ENCODE data around the gene ANAPC1. TPM values are rescaled to one million over a fixed set of nuclear protein-coding genes. Genes with fewer than 3 reads are reported as not detected.
"Not testable (repeated sequence)": the region's sequence is repeated elsewhere in the genome, so short reads cannot be mapped to it uniquely, and the experiment has no call there.

The ANAPC1 gene
- total RNA-seq, 1 donor from 2014 or later = 40.8 TPM

DNA sequence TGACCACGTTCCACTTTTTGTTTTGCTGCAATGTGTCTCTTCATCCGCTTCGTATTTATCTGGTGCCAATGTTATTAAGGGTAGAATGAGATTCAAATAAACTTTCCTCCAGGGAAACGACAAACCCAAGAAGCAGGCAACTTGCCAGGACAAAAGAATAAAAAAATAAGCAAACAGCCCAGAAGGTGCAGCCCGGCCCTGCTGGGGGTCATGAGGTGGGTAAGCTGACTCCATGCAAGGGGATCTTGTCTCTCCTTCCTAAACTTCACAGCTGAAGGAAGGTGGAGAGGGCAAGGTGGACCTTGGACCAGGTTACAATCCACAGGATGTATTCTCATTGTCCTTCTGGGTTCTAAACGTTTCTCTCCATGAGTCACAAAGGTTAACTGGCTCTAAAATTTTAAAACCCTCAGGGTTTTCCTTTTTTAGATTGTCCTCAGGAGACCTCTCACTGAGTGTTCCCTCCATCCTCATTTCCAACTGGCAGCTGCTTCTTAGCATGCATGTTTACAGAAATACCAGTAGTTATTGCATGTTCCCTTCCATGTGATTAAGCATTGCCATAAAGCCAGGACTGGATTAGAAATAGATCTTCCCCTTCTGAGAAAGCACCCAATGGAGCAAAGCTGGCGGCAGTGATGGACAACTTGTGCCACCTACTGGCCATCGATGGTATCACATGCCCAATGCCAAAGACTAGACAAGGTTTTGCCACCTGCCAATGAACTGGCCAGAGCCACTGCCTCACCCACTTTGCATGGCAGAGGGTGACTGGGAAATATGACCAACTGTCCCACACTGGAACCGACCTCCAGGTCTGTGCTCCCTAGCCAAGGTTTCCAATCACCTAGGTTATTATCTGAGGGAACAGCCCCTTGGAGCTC is 147.9 kb downstream of the ANAPC1 start:
- DNase-seq (ENCODE audit: extremely low read depth, low read depth, low spot score) = not testable (repeated sequence)

DNA sequence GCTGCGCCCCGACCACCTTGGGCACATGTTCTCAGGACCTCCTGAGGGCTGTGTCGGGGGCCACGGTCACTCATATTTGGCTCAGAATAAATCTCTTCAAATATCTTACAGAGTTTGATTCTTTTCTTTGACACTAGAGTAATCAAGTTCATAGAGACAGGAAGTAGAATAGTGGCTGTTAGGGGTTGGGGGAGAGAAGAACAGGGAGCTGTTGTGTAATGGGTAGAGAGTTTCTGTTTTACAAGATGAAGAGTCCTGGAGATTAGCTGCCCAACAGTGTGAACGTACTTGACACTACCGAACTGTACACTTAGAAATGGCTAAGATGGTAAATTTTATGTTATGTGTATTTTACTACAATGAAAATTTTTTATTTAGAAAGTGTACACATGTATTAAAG is 148.6 kb downstream of the ANAPC1 start:
- DNase-seq (ENCODE audit: extremely low read depth, low read depth, low spot score) = not testable (repeated sequence)

GRCh38 chr2:111729812-111730458 is 154.1 kb downstream of the ANAPC1 start:
- DNase-seq (ENCODE audit: extremely low read depth, low read depth, low spot score) = not testable (repeated sequence)

- DNase-seq (ENCODE audit: extremely low read depth, low read depth, low spot score) = not testable (repeated sequence)
Measured at GRCh38 chr2:111727611-111728110, 156.3 kb downstream of the ANAPC1 start.

DNA sequence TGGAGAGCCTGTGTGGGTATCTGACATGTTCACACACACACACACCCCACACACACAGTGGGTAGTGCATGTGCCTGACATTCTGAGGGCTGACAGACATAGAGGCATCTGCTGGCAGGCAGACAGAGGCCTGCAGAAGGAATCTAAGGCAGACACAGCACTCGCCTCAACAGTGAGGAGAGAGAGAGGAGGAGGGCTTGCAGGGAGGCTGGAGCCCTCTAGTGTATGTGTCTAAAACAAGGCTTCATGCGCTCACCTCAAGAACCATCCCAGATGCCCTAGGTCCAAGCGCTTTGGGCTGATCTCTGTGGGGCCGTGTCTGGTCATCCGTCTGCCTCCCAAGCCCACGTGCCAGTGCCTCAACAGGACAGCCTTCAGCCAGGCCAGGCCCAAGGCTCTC is 158.3 kb downstream of the ANAPC1 start:
- DNase-seq (ENCODE audit: extremely low read depth, low read depth, low spot score) = not testable (repeated sequence)

GRCh38 chr2:111719610-111720009 is 164.4 kb downstream of the ANAPC1 start:
- not testable (repeated sequence) for DNase-seq (ENCODE audit: extremely low read depth, low read depth, low spot score)

Other genes starting within 250 kb of the ANAPC1 start
- gene MERTK, start 14.4 kb upstream of the ANAPC1 start, total RNA-seq = 10.3 and 18.8 TPM in 2 replicates
- 23.6 and 27.9 TPM in 2 replicates for gene TMEM87B, start 171.1 kb upstream of the ANAPC1 start, total RNA-seq